ENCODE measurements around the gene MICOS13.

The MICOS13 gene

GRCh38 chr19:5628461-5628860, 51.9 kb downstream of the MICOS13 start:
- FAIRE-seq (no peak), DNase-seq (ENCODE audit: insufficient read length, low spot score) (no peak)
- TF ChIP-seq POLR2A (IDR thresholded peaks at IDR 0.05; ENCODE audit: low read depth, low read length) = no peak

Measured in H54 (cell line).